EL (cell line): ENCODE measurements around the gene PCOLCE2.

ENCODE experiments used
- DNase-seq: peaks from one replicate; pipeline ENCODE4 v3.0.0-alpha.2; 2016

Gene PCOLCE2

DNA sequence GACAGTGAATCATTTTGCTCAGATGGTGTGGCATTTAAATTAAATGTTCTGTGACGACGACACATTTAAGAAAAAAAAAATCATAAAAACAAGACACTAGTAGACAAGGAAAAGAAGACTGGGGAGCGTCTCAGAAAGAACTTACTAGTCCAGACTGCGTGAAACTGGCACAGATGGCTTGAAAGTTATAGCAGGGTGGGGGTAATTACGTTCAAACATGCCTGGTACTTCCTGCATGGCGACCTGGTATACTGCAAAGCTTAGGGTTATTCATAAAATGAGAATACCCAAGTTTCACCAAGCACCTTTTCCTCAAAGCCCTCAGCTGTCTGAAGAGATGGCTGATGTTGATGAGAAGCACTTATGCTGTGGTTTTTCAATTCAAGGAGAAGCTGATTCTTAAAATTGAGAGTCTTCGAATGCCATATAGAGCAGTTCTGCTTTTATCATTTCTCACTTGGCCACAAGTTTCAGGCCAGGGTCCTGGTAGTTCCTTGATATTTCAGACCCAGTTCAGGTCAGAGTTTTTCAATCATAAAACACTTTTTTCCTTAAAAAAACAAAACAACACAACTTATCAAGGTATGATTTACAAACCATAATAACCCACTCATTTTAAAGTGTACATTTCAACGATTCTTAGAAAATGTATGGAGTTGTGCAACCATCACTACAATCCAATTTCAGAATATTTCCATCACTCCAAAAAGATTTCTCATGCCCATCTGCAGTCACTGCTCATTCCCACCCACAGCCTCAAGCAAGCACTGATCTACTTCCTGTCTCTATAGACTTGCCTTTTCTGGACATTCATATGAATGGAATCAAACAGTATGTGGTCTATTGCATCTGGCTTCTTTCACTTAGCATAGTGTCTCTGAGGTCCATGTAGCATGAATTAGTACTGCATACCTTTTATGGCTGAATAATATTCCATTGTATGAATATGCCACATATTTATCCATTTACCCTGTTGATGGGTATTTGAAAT lies 24.7 kb downstream of the PCOLCE2 start:
- peak; percentile 15 for DNase-seq

DNA sequence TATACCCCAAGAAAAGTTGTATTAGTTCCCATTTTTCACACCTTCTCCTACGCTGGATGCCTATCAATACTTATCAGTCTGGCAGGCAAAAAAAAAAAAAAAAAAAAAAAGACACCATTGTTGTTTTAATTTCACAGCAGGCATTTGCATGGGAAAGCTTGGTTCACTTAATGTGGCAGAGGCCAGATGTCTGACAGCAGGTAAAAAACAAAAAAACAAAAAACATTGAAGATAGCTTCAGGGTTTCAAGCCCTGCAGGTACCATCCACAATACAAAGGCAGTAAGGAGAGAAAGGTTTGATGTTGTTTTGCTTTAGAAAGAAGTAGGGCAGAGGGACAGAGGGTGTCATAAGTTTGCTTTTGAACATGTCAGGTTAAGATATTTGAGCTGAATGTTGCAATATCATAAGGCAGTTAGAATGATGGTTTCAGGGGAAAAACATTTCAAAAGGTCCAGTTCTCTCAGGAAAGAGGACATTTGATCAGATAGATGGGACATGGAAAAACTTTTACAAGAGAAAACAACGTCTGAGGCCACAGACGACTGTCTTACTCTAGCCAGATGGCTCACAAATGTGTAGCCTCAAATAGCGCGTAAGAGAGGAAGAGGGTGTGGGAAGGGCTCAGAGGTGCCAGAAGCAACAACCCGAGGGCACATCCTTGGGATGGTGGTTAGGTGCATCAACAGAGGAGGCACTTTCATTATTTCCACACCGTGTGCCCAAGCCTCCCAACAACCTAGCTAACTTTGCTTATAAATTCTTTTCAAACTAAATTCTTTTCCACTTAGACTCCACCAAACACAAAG lies 25.7 kb downstream of the PCOLCE2 start:
- DNase-seq: peak; percentile 72

DNA sequence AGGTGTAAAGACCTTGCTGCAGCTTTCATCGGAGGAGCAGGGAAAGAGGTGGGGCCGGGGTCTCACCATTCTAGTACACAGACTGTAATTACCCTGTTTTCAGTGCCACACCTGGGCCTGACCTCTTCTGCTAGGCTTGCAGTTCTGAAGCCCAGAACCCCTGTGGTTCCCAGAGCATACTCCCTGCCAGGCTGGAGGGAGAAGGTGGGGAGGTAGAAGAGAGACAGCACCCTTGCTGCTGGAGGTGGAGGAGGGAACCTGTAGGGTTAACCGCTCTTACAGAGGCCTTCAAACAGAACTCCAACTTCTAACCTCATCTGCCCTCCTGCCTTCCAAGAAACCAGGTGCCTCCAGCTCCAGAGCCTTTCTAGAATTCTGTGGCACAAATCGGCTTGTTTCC lies 27.0 kb downstream of the PCOLCE2 start:
- no peak for DNase-seq

DNA sequence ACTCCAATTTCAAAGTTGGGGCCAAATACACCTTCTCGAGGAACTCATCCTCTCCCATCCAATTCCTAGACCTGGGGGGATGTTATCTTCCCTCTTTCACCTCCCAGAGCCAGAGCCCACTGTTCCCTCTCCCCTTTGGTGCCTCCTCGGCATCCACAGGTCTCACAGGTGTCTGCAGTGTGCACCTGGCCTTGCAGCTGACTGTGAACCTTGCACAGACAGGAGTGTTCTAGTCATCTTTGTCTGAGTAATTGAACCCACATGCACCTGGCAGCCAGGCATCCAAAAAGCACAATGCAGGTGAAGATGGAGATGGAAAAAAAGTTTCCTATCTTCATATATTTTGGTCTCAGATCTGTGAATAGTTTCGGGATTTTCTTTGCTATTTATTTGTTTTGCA lies 30.8 kb downstream of the PCOLCE2 start:
- no peak for DNase-seq

DNA sequence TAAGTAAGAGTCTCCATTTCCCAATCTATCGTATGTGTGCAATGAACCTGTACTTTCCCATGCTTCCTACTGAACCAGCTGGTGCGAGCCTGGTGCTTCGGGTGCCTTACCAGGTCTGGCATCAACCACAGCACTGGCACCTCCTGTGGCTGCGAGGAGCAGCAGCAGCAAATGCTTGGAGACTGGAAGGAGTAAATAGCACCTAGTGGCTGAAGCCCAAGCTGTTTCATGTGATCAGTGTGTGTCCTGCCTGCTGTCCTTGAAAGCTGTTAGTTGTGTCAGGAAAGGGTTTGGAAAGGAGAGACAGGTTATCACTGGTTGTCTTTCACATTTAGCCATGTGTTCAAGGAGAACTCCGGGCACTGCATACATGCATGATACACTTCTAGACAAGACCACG lies 31.8 kb downstream of the PCOLCE2 start:
- peak; percentile 12 for DNase-seq

DNA sequence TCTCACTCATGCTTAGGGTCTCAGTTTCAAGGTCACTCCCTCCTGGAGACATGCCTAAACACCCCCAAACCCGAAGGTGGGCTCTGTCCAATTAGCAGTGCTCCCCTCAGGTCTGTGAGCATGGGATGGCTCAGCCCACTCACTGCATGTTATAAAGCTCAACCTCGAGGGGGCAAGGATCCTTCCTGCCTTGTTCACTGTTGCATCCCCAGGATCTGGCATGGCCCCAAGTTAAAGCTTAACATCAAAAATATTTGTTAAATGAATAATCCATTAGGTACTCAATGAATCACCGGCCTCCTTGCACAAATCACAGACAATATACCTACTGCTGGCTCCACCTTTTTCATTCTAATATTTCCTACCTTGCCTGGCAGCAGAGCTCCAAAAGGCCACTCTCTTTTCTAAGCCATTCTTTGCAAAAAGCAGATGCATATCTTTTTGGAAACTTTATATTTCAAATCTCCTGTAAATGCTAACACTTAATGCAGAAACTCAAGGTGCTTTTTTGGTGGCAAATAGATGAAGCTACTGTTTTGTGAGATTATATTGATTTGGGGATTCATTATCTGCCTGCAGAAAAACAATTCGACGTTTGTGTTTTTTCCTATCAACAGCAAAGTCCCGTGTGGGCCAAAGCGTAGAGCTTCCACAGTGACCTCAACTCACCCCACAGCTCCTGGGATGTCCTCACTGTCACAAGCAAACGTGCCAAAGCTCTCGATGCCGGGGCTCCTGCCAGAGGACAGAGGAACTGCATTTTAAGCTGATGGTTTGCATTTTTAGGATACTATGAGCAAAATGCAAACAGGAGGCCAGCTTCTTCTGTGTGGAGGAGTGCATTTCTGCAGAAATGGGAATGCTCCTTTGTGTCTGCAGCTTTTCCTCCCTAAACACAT lies 35.4 kb downstream of the PCOLCE2 start:
- peak; percentile 80 for DNase-seq

DNA sequence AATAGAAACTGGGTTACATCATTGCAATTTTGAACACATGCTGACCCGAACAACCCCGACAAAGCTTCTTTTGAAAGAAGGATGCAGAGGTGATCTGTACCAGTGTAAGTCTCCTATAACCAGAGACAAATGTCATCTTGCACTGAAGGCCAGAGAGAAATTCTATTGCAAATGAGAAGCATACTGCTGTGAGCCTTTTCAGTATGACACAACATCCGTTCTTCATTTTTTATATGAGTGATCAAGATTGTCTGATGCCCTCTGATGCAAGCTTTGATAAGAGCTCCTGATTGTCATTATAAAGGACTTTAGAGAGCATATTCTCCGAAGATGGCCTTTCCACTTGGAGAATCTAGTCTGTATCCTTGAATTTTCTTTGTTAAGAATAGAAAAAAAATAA lies 36.9 kb downstream of the PCOLCE2 start:
- DNase-seq: peak; percentile 6

DNA sequence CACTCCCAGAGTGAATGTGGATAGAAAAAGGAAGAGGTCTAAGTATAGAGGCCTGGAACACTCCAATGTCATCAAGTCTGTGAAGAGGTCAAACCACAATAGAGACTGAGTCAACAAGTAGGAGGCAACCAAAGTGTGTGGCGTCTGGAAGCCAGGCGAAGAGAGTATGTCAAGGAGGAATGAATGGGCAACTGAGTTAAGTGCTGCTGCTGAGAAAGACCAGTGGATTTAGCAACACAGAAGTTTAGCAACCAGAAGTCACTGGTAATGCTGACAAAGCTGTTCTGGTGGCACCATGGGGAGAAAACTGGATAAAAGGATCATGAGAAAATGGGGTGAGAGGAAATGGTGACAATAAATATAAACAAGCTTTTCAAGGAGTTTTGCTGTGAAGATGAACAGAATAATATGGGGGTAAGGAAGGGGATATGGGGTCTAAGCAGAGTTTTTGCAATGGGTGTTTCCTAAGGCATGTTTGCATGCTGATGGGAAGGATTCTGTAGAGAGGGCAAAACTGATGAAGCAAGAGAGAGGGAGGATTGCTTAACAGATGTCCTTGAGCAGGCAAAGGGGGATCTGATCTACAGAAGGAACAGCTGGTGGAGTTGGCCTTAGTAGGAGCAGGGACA lies 38.4 kb downstream of the PCOLCE2 start:
- peak; percentile 94 for DNase-seq

DNA sequence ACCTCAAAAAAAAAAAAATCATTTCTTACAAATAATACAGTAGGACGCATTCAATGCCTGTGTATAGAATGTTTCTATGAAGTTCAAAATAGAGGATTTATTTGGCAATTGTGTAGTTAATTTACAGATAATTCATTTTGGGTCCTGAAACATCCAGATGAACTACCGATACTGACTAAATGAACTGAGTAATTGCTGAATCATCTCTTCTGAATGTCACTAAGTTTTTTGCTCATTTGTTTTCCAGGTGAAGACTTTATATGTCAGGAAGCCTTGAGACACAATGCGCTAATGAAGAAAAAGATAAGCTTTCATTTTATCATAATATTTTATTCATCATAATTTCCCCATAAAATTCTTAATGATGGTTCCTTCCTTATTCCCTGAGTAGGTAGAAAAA lies 39.7 kb downstream of the PCOLCE2 start:
- DNase-seq: no peak

DNA sequence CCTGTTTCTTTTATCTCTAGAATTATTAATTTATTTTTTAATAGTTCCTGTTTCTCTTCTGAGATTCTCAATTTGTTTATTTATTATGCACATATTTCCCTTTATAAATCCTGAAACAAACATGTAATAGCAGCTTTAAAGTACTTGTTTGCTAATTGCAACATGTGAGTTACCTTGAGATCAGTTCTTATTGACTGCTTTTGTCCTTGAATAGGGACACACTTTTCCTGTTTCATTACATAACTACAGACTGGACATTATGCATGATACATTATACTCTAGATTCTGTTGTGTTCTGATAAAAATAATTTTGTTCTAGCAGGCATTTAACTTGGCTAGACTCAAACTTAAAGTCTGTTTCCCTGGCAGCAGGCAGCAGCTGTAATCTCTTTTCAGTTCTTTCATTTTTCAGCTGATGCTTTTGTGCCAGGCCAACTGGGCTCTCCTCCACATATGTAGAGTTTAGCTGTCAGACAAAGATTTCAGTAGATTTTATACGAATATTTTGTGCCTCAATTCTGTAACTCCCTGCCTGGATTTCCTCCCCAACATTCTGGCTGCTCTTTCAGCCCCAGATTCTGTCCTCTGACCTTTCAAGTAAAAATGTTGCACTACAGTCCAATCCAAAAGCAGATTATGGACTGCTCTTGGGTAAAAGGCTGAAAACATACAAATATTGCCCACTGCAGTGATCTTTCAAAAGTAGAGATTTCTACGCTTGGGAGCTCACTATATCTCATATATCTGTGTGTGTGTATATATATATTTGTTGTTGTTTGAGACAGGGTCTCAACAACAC lies 41.9 kb downstream of the PCOLCE2 start:
- DNase-seq: no peak

DNA sequence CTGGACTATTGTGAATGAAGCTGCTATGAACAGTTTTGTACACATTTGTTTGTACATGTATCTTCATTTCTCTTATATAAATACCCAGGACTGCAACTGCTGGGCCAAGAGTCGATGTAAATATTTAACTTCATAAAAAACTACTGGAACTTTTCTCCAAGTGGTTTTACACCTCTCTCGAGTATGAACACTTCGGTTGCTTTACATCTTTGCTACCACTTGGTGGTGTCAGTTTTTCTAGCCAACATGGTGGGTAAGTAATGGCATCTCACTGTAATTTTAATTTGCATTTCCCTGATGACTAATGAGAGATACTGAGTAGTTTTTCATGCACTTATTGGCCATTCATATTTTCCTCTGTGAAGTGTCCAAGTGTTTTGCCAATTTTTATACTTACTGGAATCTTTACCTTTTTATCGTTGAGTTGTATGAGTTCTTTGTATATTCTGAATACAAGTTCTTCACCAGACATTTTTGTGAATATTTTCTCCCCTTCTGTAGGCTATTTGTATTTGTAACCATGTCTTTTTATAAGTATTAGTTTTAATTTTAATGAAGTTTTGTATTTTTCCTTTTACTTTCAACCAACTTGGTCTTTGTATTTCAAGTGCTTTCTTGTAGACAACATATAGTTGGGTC lies 44.4 kb downstream of the PCOLCE2 start:
- peak; percentile 59 for DNase-seq

DNA sequence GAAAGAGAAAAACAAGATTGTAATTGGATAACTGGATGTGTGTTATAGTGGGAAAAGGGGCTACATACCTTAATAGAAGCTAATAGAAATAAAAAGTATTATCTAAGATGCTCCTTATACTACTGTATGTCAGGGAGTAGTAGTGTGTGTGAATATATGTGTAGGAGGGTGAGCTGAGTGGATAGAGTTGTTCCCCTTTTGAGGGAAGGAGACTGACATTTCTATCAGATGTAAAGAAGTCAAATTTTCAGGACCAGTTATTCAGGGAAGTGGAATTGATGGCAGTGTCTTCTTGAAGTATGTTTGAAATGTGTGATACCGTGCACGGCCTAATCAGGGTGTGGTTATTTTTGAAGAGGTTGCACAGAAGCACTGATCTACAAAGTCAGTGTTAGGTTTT lies 49.1 kb downstream of the PCOLCE2 start:
- no peak for DNase-seq

DNA sequence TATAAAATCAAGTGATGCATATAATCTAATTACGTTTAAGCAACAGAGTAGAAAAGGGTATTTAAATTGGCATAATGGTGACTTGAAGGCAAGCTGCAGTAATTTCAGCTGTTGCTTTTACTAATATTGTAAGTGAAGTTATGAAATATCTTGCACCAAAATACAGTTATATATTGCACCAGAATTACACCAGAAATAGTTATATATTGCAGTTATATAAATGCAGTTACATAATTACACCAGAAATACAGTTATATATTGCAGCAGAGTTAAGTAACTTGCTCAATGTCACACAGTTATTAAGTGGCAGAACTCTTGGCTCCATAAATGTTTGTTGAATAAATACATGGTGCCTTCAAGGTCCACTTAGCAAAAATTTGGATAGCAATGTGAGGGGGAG lies 51.4 kb downstream of the PCOLCE2 start:
- DNase-seq: no peak

DNA sequence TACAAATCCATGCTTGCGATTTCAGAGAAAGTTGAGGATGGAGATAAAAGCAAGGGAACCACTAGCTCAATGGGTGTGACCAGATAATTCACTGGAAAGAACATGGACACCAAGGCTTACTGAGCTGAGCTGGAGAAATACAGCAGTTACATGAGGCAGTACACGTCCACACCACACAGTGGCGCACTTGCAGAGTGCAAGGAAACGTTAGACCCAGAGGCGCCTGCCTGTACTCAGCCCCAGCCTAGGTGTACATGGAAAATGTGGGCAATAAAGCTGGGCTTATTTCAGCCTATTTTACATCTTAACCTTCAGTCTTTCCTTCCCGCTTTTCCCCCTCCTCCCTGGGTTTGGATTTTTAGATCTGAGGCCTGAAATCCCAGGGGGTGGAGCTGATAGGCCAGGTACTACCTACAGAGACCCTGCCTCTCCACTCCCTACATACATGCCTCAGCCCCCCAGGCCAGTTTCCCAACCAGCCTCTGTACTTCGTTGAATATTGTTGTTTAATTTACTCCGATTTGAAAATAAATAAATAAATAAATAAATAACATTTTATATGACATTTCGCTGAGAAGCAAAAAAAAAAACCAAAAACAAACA lies 60.1 kb downstream of the PCOLCE2 start:
- peak; percentile 77 for DNase-seq

DNA sequence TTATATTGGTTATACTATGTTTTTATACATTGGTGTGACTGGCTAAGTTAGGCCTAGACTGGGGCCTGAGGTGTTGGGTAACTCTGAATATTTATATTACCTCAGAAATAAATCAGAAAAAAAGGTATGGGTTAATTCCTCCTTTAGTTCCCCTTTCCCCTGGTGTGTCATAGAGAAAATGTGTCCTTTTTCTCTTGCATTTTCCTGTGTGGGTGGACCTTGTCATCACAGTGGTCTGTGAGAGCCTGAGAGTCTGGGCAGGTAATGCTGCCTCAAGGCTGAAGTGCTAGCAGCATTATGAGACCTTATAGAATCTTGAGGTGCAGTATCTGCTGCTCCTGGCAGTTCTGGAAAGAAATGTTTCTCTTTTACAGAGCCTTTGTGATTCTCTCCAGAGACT lies 69.7 kb downstream of the PCOLCE2 start:
- no peak for DNase-seq

DNA sequence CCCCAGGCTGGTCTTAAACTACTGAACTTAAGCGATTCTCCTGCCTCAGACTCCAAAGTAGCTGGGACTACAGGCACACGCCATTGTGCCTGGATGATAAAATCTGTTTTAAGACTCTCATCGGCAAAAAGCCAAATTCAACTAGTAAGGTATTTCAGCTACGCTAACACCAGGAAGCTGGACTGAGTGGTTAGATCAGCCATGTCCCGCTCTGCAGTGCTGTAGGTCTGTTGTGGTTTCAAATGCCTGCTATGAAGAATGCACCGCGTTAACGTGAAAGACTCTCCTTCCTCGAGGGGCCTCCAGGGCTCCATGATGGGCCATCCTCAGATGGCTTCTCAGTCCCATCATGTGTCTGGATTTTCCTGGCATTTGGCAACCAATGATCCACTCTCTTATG lies 70.2 kb downstream of the PCOLCE2 start:
- DNase-seq: no peak

DNA sequence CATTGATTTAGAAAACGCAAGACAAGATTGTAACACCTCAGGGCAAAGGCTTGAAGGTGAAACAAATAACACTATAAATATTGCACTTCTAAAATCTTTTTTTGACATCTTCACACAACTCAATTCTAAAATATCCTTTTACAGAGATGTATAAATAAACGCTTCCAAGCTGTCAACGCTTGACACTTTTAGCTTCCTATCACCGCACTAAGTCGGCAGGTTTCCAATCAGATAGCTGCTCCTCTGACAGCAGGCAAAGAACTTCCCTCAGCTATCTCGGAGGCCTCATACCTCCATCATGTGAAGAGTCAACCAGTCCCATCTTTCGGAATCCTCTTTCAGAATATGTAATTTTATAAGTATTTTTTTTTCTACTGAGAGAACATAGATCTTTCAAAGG lies 71.0 kb downstream of the PCOLCE2 start:
- DNase-seq: no peak

DNA sequence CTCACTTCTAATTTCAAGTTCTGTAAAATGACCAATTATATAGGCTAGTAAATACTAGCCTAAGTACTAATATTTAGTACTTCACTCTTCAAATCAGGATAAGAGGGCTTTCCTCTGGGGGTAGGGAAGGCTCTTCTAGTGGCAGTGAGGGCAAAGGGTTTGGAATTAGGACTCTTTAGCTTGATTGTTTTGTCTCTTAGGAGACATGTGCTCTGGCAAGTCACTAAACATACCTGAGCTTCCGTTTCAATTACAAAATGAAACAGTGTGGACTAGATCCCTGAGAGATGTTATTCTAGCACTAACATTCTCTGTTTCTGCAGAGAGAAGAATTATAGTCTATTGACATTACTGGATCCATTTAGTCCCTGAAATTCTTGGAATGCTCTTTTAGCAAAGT lies 71.5 kb downstream of the PCOLCE2 start:
- no peak for DNase-seq

DNA sequence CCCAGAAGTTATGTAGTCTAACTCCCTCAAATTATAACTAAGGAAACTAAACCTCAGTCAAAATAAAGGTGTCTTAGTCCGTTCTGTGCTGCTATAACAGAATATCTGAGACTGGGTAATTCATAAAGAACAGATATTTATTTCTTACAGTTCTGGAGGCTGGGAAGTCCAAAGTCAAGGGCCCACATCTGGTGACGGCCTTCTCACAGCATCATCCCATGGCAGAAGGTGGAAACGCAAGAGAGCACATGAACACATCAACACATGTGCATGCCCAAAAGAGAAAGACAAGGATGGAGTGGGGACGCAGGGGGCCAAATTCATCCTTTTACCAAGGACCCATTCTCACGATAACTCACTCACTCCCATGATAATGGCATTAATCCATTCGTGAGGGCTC lies 73.1 kb downstream of the PCOLCE2 start:
- DNase-seq: no peak

DNA sequence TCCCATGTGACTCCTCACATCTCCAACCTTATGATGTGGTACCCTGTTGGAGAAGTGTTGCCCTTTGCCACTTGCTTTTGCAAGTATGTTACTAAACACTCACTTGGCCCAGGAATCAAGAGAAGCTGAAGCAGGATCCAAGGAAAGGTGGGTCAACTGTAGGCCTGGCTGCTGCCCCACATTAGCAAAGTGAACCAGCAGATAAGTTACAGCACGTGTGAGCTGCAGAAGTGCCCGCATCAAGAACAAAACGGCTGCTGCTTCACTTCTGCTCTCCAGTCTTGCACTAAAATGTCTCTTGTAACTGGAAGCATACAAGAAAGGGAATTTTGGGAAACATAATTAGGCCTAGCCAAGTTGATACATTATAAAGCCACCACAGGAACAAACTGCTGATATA lies 79.6 kb downstream of the PCOLCE2 start:
- no peak for DNase-seq
